GM18526 (cell line): Measurements from ENCODE around the gene AVL9.

ENCODE experiments used
- POLR2A ChIP-seq: IDR thresholded peaks from 3 replicates; pipeline ENCODE4 v1.6.1; 2011; ENCODE audit not compliant: insufficient read length; ENCODE audit errors: extremely low read depth

AVL9 gene

GRCh38 chr7:32495298-32496051 is at the start of gene AVL9:
Gene AVL9 (plus strand): TSS chr7:32495489. CDS start chr7:32495710, 221 bp downstream.
- TF ChIP-seq POLR2A: peak; percentile 96

DNA sequence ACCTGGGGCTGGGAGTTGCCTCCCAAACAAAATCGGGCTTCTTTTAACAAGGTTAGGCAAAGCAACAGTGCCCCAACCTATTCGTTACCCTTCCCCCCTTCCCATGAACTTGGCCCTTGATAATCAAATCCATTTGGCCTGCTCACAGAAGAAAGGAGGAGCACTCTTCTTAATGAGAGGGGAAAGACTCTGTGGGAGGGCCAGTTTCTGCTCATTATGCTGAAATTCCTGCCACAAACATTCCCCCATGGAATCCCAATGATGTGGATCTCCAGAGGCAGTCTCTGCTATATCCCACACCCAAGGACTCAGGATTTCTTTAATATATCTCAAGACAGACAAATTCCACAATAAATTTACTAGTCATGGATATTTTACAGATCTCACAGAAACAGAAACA is 48.1 kb upstream of the AVL9 start:
- no peak for TF ChIP-seq POLR2A

GRCh38 chr7:32453341-32454011 is 41.8 kb upstream of the AVL9 start:
- TF ChIP-seq POLR2A: no peak

- no peak for TF ChIP-seq POLR2A
These were observed 37.3 kb upstream of the AVL9 start for GRCh38 chr7:32458025-32458424.

DNA sequence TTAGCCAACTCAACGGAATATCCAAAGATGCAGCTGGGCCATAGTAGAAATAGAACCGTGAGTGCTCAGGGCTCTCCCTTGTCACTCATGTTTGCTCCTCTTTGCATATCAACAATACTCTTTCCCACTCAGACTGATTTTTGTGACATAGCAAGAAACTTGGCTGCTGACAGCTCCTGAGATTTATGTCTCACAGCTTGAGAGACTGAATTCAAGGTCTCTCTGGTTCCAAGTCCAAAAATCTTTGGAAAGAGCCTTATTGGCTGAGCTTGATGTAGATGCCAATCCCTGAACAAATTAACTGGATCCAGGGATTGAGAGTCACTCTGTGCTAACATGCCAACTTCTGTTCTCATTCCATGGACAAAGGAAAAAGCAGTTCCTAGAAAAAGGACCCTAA is 35.5 kb upstream of the AVL9 start:
- TF ChIP-seq POLR2A: no peak

GRCh38 chr7:32461484-32461883 is 33.8 kb upstream of the AVL9 start:
- no peak for TF ChIP-seq POLR2A

- no peak for TF ChIP-seq POLR2A
These were observed 32.8 kb upstream of the AVL9 start for GRCh38 chr7:32462451-32462850.

DNA sequence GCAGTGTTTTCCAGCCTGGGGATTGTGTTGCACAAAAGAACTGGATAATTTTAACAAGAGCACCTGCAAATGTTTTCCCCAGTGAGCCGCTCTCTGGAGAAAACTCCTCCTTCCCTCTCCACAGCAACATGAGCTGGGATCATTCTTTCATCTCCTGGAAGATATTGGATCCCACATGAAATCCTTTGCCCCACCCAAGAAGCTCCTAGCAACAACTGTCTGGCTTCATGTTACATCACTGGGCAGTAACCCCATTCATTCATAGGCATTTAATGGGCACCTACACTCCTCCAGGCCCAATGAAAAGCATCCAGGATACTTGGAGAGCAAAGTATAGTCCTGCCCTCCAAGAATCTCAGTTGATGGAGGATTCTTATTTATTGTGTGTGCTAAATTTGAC is 32.3 kb upstream of the AVL9 start:
- TF ChIP-seq POLR2A: no peak

GRCh38 chr7:32470871-32471270 is 24.4 kb upstream of the AVL9 start:
- TF ChIP-seq POLR2A: no peak

DNA sequence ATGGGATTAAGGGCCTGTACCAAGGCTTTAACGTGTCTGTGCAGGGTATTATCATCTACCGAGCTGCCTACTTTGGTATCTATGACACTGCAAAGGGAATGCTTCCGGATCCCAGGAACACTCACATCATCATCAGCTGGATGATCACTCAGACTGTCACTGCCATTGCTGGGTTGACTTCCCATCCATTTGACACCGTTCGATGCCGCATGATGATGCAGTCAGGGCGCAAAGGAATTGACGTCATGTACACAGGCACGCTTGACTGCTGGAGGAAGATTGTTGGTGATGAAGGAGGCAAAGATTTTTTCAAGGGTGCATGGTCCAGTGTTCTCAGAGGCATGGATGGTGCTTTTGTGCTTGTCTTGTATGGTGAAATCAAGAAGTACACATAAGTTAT is 23.3 kb upstream of the AVL9 start:
- no peak for TF ChIP-seq POLR2A

DNA sequence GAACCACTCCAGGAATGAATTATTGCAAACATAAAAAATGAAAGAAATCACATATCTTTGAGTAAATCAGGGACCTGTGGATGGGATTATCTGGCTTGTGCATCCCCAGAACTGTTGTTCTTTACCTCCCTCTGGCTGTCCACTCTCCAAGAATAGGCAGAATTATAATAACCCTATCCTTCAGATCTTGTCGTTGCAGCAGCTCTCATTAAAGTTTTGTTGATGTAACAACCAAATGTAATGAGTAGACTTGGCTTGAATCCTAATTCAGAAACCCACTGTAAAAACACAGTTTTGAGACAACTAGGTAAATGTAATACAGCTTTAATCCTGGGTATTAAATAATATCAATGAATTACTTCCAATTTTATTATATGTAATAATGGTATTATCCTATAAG is 21.3 kb upstream of the AVL9 start:
- TF ChIP-seq POLR2A: no peak

DNA sequence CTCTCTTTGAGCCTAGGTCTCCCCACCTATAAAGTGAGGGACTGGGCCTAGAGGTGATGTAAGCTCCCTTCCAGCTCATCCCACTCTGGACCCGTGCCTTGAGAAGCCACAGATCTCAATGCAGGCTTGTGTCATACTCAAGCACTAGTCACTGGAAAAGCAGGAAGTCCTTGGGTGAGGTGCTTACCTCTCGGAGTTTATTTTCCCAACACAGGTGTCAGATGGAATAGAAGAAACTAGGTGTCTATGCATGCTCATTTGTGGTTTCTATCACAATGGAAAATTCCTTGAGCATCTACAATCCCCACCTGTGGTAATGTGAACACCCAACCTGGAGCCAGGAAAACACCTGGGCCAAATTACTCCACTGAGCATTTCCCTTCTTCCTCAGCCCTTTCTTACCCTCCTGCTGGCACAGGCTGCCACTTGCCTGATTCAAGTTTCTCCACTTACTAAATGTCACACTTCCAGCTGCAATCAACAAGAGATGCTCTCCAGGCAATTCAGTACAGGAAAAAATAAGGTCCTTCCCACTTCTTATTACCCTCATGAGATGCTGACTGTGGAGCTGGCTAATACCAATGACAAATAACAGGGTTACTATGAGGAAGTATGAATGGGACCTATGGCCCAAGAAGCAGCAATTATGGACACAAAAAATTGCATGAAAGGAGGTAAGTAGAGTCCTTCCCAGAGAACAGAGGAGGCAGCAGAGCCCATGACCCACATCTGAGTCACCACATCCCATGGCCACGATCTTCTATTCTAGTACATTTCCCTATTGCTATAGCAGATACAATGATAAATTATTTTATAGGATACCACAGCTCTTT is 18.3 kb upstream of the AVL9 start:
- TF ChIP-seq POLR2A: no peak

GRCh38 chr7:32477649-32477980 is 17.7 kb upstream of the AVL9 start:
- TF ChIP-seq POLR2A: no peak

DNA sequence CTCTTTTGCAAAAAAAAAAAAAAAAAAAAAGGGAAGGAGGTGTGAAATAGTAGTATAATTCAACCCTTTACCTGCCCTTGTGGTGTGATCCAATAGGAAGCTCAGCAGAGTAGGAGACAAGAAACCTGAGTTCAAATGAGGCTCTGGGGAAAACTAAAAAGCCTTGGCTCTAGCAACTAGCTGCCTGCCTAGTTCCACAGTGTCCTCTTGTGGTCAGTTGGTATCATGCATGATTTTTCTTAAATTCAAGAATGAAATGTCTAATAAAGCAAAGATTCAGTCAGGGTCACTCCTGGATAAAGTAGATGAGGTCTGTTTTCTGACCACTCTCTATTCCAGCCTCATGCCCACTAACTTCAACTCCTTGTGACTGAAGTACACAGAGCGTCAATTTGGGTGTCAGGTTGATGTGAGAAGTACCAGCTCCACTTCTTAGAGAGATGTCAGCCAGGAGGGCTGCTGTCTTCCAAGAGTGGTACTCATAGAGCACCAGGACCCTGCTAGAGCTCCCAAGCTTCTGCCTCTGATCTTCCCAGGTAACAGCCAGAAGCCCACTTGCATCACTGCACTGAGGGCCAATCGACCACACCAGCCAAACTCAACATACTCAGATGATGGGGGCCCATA is 15.6 kb upstream of the AVL9 start:
- no peak for TF ChIP-seq POLR2A

- TF ChIP-seq POLR2A: no peak
These were observed 14.1 kb upstream of the AVL9 start for GRCh38 chr7:32481176-32481575.
